ENCODE measurements around the gene GID4. TPM values are rescaled to one million over a fixed set of nuclear protein-coding genes. Genes with fewer than 3 reads are reported as not detected.

GID4 gene
- total RNA-seq, result 7.8 and 16.8 TPM in 2 replicates

GRCh38 chr17:18038861-18039534 lies at the start of gene GID4, which contains the start of gene ATPAF2:
Gene GID4, plus strand, starts transcription at chr17:18039408. Its CDS starts 57 bp downstream, at chr17:18039465.
Gene ATPAF2, minus strand, starts transcription at chr17:18039168. Its CDS starts 155 bp downstream, at chr17:18039013.

GRCh38 chr17:18087610-18088491 lies 48.6 kb downstream of the GID4 start, which contains the start of gene DRG2:
Gene DRG2, plus strand, starts transcription at chr17:18087948. Its CDS starts 76 bp downstream, at chr17:18088024.

GRCh38 chr17:18108401-18109312 lies 69.4 kb downstream of the GID4 start, which contains the start of gene MYO15A:
Gene MYO15A, plus strand, starts transcription at chr17:18108756. Its CDS starts 10,045 bp downstream, at chr17:18118801.

Other genes starting within 250 kb of the GID4 start
- 79.2 and 113 TPM in 2 replicates for gene SREBF1, start 202.4 kb upstream of the GID4 start, total RNA-seq
- 15.6 and 21.5 TPM in 2 replicates for gene TOM1L2, start 67.0 kb upstream of the GID4 start, total RNA-seq
- 0.40 and 1.4 TPM in 2 replicates for gene DRC3, start 66.5 kb upstream of the GID4 start, total RNA-seq
- gene ATPAF2, start 240 bp upstream of the GID4 start, total RNA-seq, result 9.4 and 17.6 TPM in 2 replicates
- gene DRG2, start 48.5 kb downstream of the GID4 start, total RNA-seq, result 37.8 and 44.0 TPM in 2 replicates
- 0.26 and 1.6 TPM in 2 replicates for gene MYO15A, start 69.3 kb downstream of the GID4 start, total RNA-seq
- 95.8 and 104 TPM in 2 replicates for gene ALKBH5, start 144.4 kb downstream of the GID4 start, total RNA-seq
- gene LLGL1, start 186.2 kb downstream of the GID4 start, total RNA-seq, result 45.4 and 50.0 TPM in 2 replicates
- 172 and 224 TPM in 2 replicates for gene FLII, start 219.3 kb downstream of the GID4 start, total RNA-seq
- gene MIEF2, start 221.3 kb downstream of the GID4 start, total RNA-seq, result 10.5 and 13.7 TPM in 2 replicates

All from epithelial cell of alveolus of lung (primary cell).